ENCODE measurements around the gene SRGAP3.

The SRGAP3 gene

GRCh38 chr3:9019259-9019961 is 230.0 kb downstream of the SRGAP3 start:
- no peak for DNase-seq (ENCODE audit: low read depth in 2 of 2)

- DNase-seq (ENCODE audit: low read depth in 2 of 2) = no peak
Measured at GRCh38 chr3:9015250-9015649, 234.2 kb downstream of the SRGAP3 start.

- DNase-seq (ENCODE audit: low read depth in 2 of 2) = no peak
Measured at GRCh38 chr3:9013782-9014563, 235.5 kb downstream of the SRGAP3 start.

- no peak for DNase-seq (ENCODE audit: low read depth in 2 of 2)
Measured at GRCh38 chr3:9012521-9012920, 236.9 kb downstream of the SRGAP3 start.

GRCh38 chr3:9009976-9010545 is 239.4 kb downstream of the SRGAP3 start:
- DNase-seq (ENCODE audit: low read depth in 2 of 2) = no peak

GRCh38 chr3:9008550-9009255 is 240.7 kb downstream of the SRGAP3 start:
- DNase-seq (ENCODE audit: low read depth in 2 of 2) = no peak

- DNase-seq (ENCODE audit: low read depth in 2 of 2) = no peak
Measured at GRCh38 chr3:9007928-9008327, 241.5 kb downstream of the SRGAP3 start.

GRCh38 chr3:9007213-9007612 is 242.2 kb downstream of the SRGAP3 start:
- DNase-seq (ENCODE audit: low read depth in 2 of 2) = no peak

GRCh38 chr3:9000041-9000440 is 249.4 kb downstream of the SRGAP3 start:
- no peak for DNase-seq (ENCODE audit: low read depth in 2 of 2)

- DNase-seq (ENCODE audit: low read depth in 2 of 2) = no peak
Measured at GRCh38 chr3:8997151-8997550, 252.3 kb downstream of the SRGAP3 start.

GRCh38 chr3:8996681-8997121 is 252.7 kb downstream of the SRGAP3 start:
- no peak for DNase-seq (ENCODE audit: low read depth in 2 of 2)

GRCh38 chr3:8996216-8996615 is 253.2 kb downstream of the SRGAP3 start:
- no peak for DNase-seq (ENCODE audit: low read depth in 2 of 2)

GRCh38 chr3:8994226-8994625 is 255.2 kb downstream of the SRGAP3 start:
- DNase-seq (ENCODE audit: low read depth in 2 of 2) = no peak

GRCh38 chr3:8993331-8993730 is 256.1 kb downstream of the SRGAP3 start:
- no peak for DNase-seq (ENCODE audit: low read depth in 2 of 2)

- DNase-seq (ENCODE audit: low read depth in 2 of 2) = no peak
Measured at GRCh38 chr3:8992854-8993253, 256.6 kb downstream of the SRGAP3 start.

GRCh38 chr3:8992199-8992598 is 257.2 kb downstream of the SRGAP3 start:
- DNase-seq (ENCODE audit: low read depth in 2 of 2) = no peak

GRCh38 chr3:8990266-8991215 is 258.9 kb downstream of the SRGAP3 start:
- DNase-seq (ENCODE audit: low read depth in 2 of 2) = no peak

- DNase-seq (ENCODE audit: low read depth in 2 of 2) = no peak
Measured at GRCh38 chr3:8988791-8989558, 260.5 kb downstream of the SRGAP3 start.

- no peak for DNase-seq (ENCODE audit: low read depth in 2 of 2)
Measured at GRCh38 chr3:8988384-8988655, 261.1 kb downstream of the SRGAP3 start.

- no peak for DNase-seq (ENCODE audit: low read depth in 2 of 2)
Measured at GRCh38 chr3:8987645-8988383, 261.6 kb downstream of the SRGAP3 start.

All from stimulated activated CD8-positive, alpha-beta memory T cell treated with anti-CD3 and anti-CD28 coated beads, Interleukin-15, amount 100 ng/mL, for 4 hours (primary cell).